RPMI8226 (cell line): ENCODE results near the gene TNFRSF1B.

ENCODE experiments used
- DNase-seq: peaks from one replicate; pipeline ENCODE4 v3.0.0-alpha.2; 2015

TNFRSF1B gene

GRCh38 chr1:12158357-12159092, 8.3 kb upstream of the TNFRSF1B start:
- no peak for DNase-seq

- DNase-seq, result peak; percentile 62
Observed at GRCh38 chr1:12159816-12160215, 7.0 kb upstream of the TNFRSF1B start.

- DNase-seq, result peak; percentile 16
Observed at GRCh38 chr1:12161324-12161661, 5.5 kb upstream of the TNFRSF1B start.

GRCh38 chr1:12161662-12162458, 4.9 kb upstream of the TNFRSF1B start:
- DNase-seq, result peak; percentile 98

- DNase-seq, result peak; percentile 12
Observed at GRCh38 chr1:12162459-12163137, 4.2 kb upstream of the TNFRSF1B start.

- DNase-seq, result no peak
Observed at GRCh38 chr1:12163210-12163609, 3.6 kb upstream of the TNFRSF1B start.

GRCh38 chr1:12164210-12164609, 2.6 kb upstream of the TNFRSF1B start:
- no peak for DNase-seq

- DNase-seq, result no peak
Observed at GRCh38 chr1:12165342-12165741, 1.4 kb upstream of the TNFRSF1B start.

GRCh38 chr1:12167493-12168429, 970 bp downstream of the TNFRSF1B start:
- DNase-seq, result peak; percentile 49

- DNase-seq, result no peak
Observed at GRCh38 chr1:12168451-12169160, 1.8 kb downstream of the TNFRSF1B start.

GRCh38 chr1:12169442-12170135, 2.8 kb downstream of the TNFRSF1B start:
- no peak for DNase-seq

GRCh38 chr1:12170263-12170671, 3.5 kb downstream of the TNFRSF1B start:
- no peak for DNase-seq

GRCh38 chr1:12171206-12172041, 4.6 kb downstream of the TNFRSF1B start:
- DNase-seq, result no peak

- no peak for DNase-seq
Observed at GRCh38 chr1:12172042-12172851, 5.5 kb downstream of the TNFRSF1B start.

GRCh38 chr1:12173041-12173509, 6.3 kb downstream of the TNFRSF1B start:
- no peak for DNase-seq

- DNase-seq, result no peak
Observed at GRCh38 chr1:12173631-12174121, 6.9 kb downstream of the TNFRSF1B start.

GRCh38 chr1:12174924-12175810, 8.4 kb downstream of the TNFRSF1B start:
- DNase-seq, result no peak
